RWPE1 (cell line): ENCODE measurements around the gene RNF44.

Source experiments
- CTCF ChIA-PET: fragments of 350-600 bp; sonication (Branson Sonifier 250); formaldehyde crosslinking; extraction: SDS; loops from one replicate; lab custom pipeline; 2021; lab: Yijun Ruan, JAX
- POLR2A ChIA-PET: fragments of 400-600 bp; formaldehyde crosslinking; extraction: SDS; loops from one replicate; lab custom pipeline; 2020; ENCODE audit warnings: antibody characterized with exemption; ENCODE audit not compliant: low non-redundant PET; lab: Yijun Ruan, JAX
- DNase-seq: peaks from one replicate; pipeline ENCODE4 v3.0.0; 2012; ENCODE audit warnings: low spot score
- H3K27ac ChIP-seq: fragments of 450-650 bp; 2 replicates; pipeline ENCODE4 v1.5.1; 2017
- TF ChIP-seq, protein P1 (sequence below): fragments of 450-650 bp; conservative IDR thresholded peaks from 2 replicates; pipeline ENCODE4 v1.5.1; 2017; ENCODE audit warnings: low read depth, mild to moderate bottlenecking

Gene RNF44

DNA sequence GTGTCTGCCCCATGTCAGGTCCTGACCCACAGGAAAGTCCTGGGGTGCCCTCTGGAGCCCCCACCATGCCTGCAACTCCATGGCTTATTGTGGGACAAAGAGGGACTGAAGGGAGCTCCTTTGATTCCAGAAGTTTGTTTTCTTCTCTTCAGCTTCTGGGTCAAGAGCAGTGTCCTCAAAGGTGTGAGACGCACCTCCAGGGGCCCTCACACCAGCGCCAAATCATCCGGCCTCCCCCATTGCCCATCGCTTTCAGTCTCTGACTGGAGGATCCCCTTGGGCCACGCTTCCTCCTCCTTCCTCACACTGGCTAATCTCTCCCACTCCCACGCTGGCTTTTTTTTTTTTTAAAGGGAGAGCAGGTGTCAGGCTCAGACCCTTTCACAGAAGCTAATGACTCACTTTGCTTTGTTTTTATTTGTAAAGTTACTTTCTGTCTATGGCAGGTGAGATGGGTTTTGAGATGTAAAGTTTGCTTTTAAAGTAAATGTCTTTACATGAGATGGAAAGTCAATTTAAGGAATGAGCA lies 28.6 kb upstream of the RNF44 start:
- ChIA-PET CTCF (interaction anchor here (1.3 kb wide), 1 partner anchor 8 kb away, joined by 5 read pairs; no protein-coding TSS in a partner anchor), POLR2A (no interaction called here)
- no peak for DNase-seq
- H3K27ac ChIP-seq: no peak overlapping the region
- TF ChIP-seq, protein P1, sequence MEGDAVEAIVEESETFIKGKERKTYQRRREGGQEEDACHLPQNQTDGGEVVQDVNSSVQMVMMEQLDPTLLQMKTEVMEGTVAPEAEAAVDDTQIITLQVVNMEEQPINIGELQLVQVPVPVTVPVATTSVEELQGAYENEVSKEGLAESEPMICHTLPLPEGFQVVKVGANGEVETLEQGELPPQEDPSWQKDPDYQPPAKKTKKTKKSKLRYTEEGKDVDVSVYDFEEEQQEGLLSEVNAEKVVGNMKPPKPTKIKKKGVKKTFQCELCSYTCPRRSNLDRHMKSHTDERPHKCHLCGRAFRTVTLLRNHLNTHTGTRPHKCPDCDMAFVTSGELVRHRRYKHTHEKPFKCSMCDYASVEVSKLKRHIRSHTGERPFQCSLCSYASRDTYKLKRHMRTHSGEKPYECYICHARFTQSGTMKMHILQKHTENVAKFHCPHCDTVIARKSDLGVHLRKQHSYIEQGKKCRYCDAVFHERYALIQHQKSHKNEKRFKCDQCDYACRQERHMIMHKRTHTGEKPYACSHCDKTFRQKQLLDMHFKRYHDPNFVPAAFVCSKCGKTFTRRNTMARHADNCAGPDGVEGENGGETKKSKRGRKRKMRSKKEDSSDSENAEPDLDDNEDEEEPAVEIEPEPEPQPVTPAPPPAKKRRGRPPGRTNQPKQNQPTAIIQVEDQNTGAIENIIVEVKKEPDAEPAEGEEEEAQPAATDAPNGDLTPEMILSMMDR: no peak

DNA sequence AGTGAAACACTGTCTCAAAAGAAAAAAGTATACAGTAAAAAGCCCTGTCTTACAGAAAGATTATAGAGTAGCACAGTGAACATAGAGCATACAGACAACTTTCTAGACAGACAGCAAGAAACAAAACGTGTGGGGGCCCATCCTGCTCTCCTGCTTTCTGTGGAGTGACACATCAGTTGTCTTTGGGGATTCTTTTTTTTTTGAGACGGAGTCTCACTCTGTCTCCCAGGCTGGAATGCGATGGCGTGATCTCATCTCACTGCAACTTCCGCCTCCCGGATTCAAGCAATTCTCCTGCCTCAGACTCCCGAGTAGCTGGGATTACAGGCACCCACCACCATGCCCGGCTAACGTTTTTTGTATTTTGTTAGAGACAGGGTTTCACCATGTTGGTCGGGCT lies 26.8 kb upstream of the RNF44 start:
- CTCF ChIA-PET: interaction anchor here (0.7 kb wide), 2 partner anchors 29 to 45 kb away, joined by 3 read pairs; no protein-coding TSS in a partner anchor
- DNase-seq: no peak
- TF ChIP-seq, protein P1: no peak
- no peak overlapping the region for H3K27ac ChIP-seq
- POLR2A ChIA-PET: no interaction called here

DNA sequence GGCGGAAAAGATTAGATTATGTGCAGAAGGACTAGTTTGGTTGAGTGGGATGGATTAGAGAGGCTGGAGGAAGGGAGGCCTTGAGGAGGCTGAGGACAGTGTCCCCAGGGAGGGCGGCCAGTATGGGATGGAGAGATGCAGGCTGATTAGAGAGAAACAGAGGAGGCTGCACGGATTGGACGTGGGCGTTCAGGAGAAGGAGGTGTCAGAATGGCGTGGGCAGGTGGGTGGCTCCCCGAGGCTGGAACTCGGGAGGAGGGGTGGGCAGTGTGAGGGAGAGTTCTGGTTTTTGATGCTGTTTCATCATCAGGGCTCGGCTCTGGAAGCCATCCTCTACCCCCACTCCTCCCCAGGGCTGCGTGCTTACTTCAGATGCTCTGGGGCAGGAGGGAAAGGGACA lies 25.0 kb upstream of the RNF44 start:
- no peak overlapping the region for H3K27ac ChIP-seq
- TF ChIP-seq, protein P1: no peak
- DNase-seq: no peak
- ChIA-PET POLR2A (interaction anchor here (0.7 kb wide), 1 partner anchor 22 kb away, joined by 15 read pairs; no protein-coding TSS in a partner anchor), CTCF (interaction anchor here (0.6 to 1.2 kb wide), 2 partner anchors 10 to 16 kb away, joined by 3 to 4 read pairs; no protein-coding TSS in a partner anchor)

DNA sequence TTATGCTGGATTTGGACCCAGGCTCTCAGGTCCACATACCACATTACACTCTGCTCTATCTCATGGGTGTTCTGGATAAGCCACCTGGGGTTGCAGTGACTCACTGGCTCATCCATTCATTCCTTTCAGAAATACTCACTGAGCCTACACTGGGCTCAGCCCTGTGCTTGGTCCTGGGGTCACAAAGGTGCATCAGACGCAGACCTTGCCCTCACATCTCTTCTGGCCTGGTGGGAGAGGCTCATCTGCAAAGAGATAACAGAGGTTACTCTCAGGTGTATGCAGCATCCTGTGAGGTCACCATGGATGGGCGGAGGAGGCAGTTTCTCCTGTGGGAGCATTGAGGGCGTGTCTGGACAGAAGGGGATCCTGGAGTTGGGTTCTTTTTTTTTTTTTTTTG lies 24.1 kb upstream of the RNF44 start:
- DNase-seq: no peak
- ChIA-PET POLR2A (interaction anchor here (0.7 kb wide), 1 partner anchor 21 kb away, joined by 15 read pairs; no protein-coding TSS in a partner anchor), CTCF (interaction anchor here (0.6 to 1.2 kb wide), 2 partner anchors 17 to 66 kb away, joined by 4 to 6 read pairs; no protein-coding TSS in a partner anchor)
- TF ChIP-seq, protein P1: no peak
- H3K27ac ChIP-seq: no peak overlapping the region

DNA sequence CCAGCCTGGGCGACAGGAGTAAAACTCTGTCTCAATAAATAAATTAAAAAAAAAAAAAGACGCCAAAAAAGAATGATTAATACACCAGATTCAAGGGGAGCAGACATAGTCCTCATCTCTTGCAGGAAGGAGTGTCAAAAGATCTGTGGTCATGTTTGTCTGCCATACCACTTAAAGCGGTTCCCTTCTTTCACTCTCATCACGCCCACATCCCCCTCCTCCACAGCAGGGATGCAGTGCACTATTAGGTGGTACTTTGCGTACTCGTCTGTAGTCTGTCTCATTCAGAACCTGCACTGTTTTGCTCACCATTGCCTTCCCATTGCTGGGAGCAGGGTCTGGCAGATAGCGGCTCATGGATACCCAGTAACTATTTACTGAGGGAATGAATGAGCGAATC lies 23.2 kb upstream of the RNF44 start:
- DNase-seq: no peak
- TF ChIP-seq, protein P1: no peak
- ChIA-PET POLR2A (no interaction called here), CTCF (no interaction called here)
- H3K27ac ChIP-seq: no peak overlapping the region

DNA sequence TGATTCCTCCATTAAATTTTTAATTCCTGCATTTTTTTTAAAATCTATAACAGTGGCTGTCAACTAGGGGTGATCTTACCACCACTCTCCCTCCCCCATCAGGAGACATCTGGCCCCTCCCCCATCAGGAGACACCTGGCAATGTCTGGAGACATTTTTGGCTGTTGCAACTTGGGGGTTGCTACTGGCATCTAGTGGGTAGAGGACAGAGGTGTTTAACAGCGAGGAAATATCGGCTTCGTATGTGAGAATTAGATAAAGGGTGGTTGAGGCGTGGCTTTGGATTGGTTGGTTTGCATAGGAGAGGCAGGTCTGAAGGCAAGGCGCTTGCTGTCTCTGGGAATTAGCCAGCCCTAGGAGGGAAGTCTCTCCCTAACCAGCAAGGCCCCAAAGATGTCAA lies 22.5 kb upstream of the RNF44 start:
- POLR2A ChIA-PET: no interaction called here
- no peak overlapping the region for H3K27ac ChIP-seq
- TF ChIP-seq, protein P1: no peak
- CTCF ChIA-PET: interaction anchor here (0.6 kb wide), 1 partner anchor 40 kb away, joined by 3 read pairs; no protein-coding TSS in a partner anchor
- no peak for DNase-seq
